Hepatocyte (in vitro differentiated cells): ENCODE data around the gene DGKD. TPM values are rescaled to one million over a fixed set of nuclear protein-coding genes. Genes with fewer than 3 reads are reported as not detected.

Experiments
- DNase-seq: peaks from one replicate; pipeline ENCODE4 v3.0.0-alpha.2; 2016; ENCODE audit warnings: low spot score
- H2AFZ ChIP-seq: fragments of 200-600 bp; sonication (generic); 2 replicates; pipeline ENCODE4 v1.6.0; 2016; ENCODE audit warnings: antibody characterized with exemption, mild to moderate bottlenecking
- H3K27ac ChIP-seq: fragments of 200-600 bp; sonication (generic); 2 replicates; pipeline ENCODE4 v1.5.1; 2016; ENCODE audit warnings: mild to moderate bottlenecking
- H3K27me3 ChIP-seq: fragments of 200-600 bp; sonication (generic); 2 replicates; pipeline ENCODE4 v1.6.1; 2016
- H3K36me3 ChIP-seq: fragments of 200-600 bp; sonication (generic); replicated peaks from 2 replicates; pipeline ENCODE4 v1.5.1; 2016; ENCODE audit warnings: low read depth; ENCODE audit not compliant: insufficient read depth
- H3K4me1 ChIP-seq: fragments of 200-600 bp; sonication (generic); 2 replicates; pipeline ENCODE4 v1.5.1; 2016; ENCODE audit warnings: mild to moderate bottlenecking, moderate library complexity; ENCODE audit not compliant: insufficient read depth
- H3K4me2 ChIP-seq: fragments of 200-600 bp; sonication (generic); 2 replicates; pipeline ENCODE4 v1.6.0; 2016
- H3K4me3 ChIP-seq: fragments of 200-600 bp; sonication (generic); 2 replicates; pipeline ENCODE4 v1.5.1; 2016; ENCODE audit warnings: mild to moderate bottlenecking
- H3K79me2 ChIP-seq: fragments of 200-600 bp; sonication (generic); 2 replicates; pipeline ENCODE4 v1.6.0; 2017; ENCODE audit warnings: mild to moderate bottlenecking
- H3K9me2 ChIP-seq: fragments of 200-600 bp; sonication (generic); replicated peaks from 2 replicates; pipeline ENCODE4 v1.6.0; 2017; ENCODE audit warnings: mild to moderate bottlenecking; ENCODE audit not compliant: insufficient read depth
- H3K9me3 ChIP-seq: fragments of 200-600 bp; sonication (generic); 2 replicates; pipeline ENCODE4 v1.5.1; 2016; ENCODE audit warnings: low read depth, mild to moderate bottlenecking
- H4K20me1 ChIP-seq: fragments of 200-600 bp; sonication (generic); 2 replicates; pipeline ENCODE4 v1.6.0; 2016; ENCODE audit warnings: mild to moderate bottlenecking; ENCODE audit not compliant: insufficient read depth, poor library complexity, severe bottlenecking
- CTCF ChIP-seq: fragments of 200-600 bp; sonication (generic); IDR thresholded peaks from 2 replicates; pipeline ENCODE4 v1.5.1; 2016; ENCODE audit warnings: antibody characterized with exemption, mild to moderate bottlenecking; ENCODE audit not compliant: poor library complexity
- EZH2 ChIP-seq: fragments of 200-600 bp; sonication (generic); IDR thresholded peaks from 2 replicates; pipeline ENCODE4 v1.6.1; 2016; ENCODE audit warnings: antibody characterized with exemption, mild to moderate bottlenecking, borderline replicate concordance
- EZH2phosphoT487 ChIP-seq: fragments of 200-600 bp; sonication (generic); IDR thresholded peaks from one replicate; pipeline ENCODE4 v1.6.1; 2018; ENCODE audit warnings: antibody characterized with exemption, mild to moderate bottlenecking, low read depth, moderate library complexity; ENCODE audit not compliant: unreplicated experiment, severe bottlenecking
- WGBS: methylation state at CpG from one replicate; pipeline ENCODE4 v1.1.6; 2016; ENCODE audit warnings: low lambda C conversion rate; ENCODE audit errors: missing lambda C conversion rate; 5-methylcytosine and 5-hydroxymethylcytosine counted together
- polyA plus RNA-seq: library from polyadenylated mRNA; unstranded; fragments of >200 nt; fragmentation: Nextera tagmentation; extraction: Ambion mirVana; gene quantifications from 2 replicates; pipeline ENCODE4 v1.2.1, GENCODE V29; 2016
- total RNA-seq: library from RNA; depleted of rRNA; stranded (reverse); fragments of >200 nt; gene quantifications from 2 replicates; pipeline ENCODE4 v1.2.3, GENCODE V29; 2014

Gene DGKD
- total and polyA plus RNA-seq, 2 experiments from 2014 or later = 14.2 to 14.3 TPM

GRCh38 chr2:233464531-233465240, 110.4 kb downstream of the DGKD start:
- Histone ChIP-seq H3K4me2 (no peak overlapping the region), H4K20me1 (no peaks in the 10 kb centered on the region), H2AFZ (no peak overlapping the region), H3K27ac (no peak overlapping the region), H3K79me2 (no peaks in the 10 kb centered on the region), H3K27me3 (no peaks in the 10 kb centered on the region), H3K9me3 (no peaks in the 10 kb centered on the region), H3K4me3 (no peak overlapping the region), H3K9me2 (no peaks in the 10 kb centered on the region), H3K36me3 (no peaks in the 10 kb centered on the region), H3K4me1 (no peaks in the 10 kb centered on the region)
- 87% methylated on average over 16 of the region's 16 CpGs for WGBS
- DNase-seq = no peak
- no peak for TF ChIP-seq CTCF
- no peak for TF ChIP-seq EZH2phosphoT487
- TF ChIP-seq EZH2 = no peak

DNA sequence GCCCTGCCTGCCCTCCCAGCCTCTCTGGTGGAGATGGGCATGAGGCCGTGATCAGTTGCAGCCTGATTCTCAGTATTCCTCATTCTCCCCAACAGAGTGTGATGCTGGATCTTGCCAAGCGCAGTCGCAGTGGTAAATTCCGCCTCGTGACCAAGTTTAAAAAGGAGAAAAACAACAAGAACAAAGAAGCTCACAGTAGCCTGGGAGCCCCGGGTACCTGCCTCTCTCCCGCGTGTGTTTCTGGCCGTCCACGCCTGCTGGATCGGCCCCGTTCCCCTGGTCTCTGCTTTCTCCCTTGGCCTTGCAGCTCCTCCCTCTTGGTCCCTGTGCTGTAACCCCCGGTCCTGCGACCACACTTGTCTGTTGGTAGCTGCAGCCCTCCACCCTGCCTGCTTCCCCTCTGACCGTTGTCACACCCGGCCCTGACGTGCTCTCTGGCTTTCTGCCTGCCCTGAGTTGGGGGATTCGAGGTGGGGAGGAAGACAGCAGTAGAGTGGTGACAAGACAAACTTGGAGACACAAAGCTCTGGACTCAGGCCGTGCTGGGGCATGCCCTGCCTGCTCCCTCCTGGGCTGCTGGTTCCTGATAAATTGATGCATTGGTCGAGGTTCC, 112.8 kb downstream of the DGKD start:
- no peak overlapping the region for H2AFZ ChIP-seq
- no peak overlapping the region for H3K4me2 ChIP-seq
- TF ChIP-seq EZH2 (no peak), EZH2phosphoT487 (no peak), CTCF (no peak)
- no peaks in the 10 kb centered on the region for H3K9me2 ChIP-seq
- H4K20me1 ChIP-seq = no peaks in the 10 kb centered on the region
- DNase-seq = no peak
- no peaks in the 10 kb centered on the region for H3K79me2 ChIP-seq
- H3K27ac ChIP-seq = no peak overlapping the region
- no peaks in the 10 kb centered on the region for H3K9me3 ChIP-seq
- H3K4me1 ChIP-seq = no peaks in the 10 kb centered on the region
- H3K4me3 ChIP-seq = no peak overlapping the region
- H3K27me3 ChIP-seq = no peaks in the 10 kb centered on the region
- 96% methylated on average over 20 of the region's 20 CpGs for WGBS
- H3K36me3 ChIP-seq = no peaks in the 10 kb centered on the region

DNA sequence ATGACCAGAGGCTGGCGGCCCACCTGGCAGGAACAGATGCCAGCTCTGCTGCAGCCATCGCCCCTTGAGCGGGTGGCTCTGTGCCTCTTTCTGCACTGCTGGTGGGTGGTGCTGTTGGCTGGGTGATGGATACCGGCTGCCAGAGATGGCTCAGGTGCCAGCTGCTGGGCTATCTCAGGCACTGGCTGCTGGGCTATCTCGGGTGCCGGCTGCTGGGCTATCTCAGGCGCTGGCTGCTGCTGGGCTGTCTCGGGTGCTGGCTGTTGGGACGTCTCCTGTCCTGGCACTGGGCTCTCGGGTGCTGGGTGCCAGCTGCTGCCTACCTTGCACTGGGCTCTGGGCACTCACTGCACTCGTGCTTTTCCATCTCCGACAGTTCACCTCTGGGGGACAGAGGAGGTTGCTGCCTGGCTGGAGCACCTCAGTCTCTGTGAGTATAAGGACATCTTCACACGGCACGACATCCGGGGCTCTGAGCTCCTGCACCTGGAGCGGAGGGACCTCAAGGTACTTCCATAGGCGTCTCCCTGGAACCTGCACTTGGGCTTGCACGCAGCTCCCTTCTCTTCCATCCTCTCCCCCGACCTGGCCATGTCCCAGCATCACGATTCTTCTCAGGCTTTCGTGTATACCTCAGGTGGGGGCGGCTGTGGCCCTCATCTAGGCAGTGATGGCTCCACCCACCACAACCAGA, 113.9 kb downstream of the DGKD start:
- no peaks in the 10 kb centered on the region for H3K9me2 ChIP-seq
- WGBS = 98% methylated on average over 22 of the region's 22 CpGs
- no peak for DNase-seq
- no peak overlapping the region for H2AFZ ChIP-seq
- no peaks in the 10 kb centered on the region for H3K4me1 ChIP-seq
- H3K4me3 ChIP-seq = no peak overlapping the region
- TF ChIP-seq EZH2 (no peak), CTCF (no peak), EZH2phosphoT487 (no peak)
- no peaks in the 10 kb centered on the region for H4K20me1 ChIP-seq
- H3K27ac ChIP-seq = no peak overlapping the region
- H3K79me2 ChIP-seq = no peaks in the 10 kb centered on the region
- no peaks in the 10 kb centered on the region for H3K36me3 ChIP-seq
- no peaks in the 10 kb centered on the region for H3K9me3 ChIP-seq
- no peaks in the 10 kb centered on the region for H3K27me3 ChIP-seq
- no peak overlapping the region for H3K4me2 ChIP-seq
